NCI-H2171 treated with DMSO at 0.1 percent for 48 hours (cell line): ENCODE results near the gene PARP15.

ENCODE experiments used
- DNase-seq: peaks from one replicate; lab custom pipeline; 2025; lab: John Stamatoyannopoulos, UW

The PARP15 gene

DNA sequence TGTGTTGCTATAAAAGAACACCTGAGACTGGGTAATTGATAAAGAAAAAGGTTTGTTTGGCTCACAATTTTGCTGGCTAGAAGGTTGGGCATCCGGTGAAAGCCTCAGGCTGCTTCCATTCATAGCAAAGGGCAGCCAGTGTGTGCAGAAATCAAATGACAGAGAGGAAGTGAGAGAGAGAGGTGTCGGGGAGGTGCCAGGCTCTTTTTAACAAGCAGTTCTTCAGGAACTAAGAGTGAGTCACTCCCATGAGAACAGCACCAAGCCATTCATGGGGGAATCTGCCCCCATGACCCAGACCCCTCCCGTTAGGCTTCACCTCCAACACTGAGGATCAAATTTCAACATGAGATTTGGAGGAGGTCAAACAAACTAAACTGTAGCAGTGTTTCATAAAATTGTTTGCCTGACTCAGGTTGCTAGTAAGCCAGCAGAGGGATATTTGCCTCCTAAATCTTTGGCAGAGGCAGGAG lies 4.5 kb upstream of the PARP15 start:
- DNase-seq: no peak

DNA sequence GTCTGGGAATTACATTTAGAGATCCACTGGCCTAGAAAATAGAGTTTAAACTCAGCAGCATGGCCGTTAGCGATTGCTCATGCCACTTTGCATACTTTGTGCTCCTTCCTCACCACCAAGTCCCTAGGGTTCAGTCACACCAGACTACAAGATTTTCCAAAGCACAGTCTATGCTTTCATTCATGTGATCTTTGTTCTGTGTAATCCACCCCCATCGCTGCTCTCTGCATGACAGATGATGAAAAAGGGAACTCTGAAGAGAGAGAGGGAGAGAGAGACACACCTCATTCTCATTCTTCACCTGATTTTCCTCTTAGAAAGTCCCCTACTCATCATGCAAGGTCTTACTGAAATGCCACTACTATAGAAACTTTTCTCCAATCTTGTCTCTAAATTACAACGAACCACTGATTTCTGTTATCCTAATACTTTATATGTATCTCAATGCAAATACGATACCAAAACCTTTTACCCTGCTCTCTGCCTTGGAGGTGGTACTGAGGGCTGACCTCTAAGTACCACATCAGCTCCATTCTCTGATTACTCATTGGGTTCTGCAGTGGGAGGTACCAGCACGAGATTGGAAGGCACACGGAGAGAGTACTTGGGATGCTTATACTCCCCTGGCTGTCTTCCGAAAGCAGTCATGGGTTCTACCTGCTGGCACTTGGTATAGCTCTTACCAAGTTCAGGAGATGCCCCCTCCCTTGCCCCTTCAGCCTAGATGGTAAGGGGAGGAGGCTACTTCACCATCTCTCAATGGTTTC lies 1.1 kb upstream of the PARP15 start:
- DNase-seq: no peak

DNA sequence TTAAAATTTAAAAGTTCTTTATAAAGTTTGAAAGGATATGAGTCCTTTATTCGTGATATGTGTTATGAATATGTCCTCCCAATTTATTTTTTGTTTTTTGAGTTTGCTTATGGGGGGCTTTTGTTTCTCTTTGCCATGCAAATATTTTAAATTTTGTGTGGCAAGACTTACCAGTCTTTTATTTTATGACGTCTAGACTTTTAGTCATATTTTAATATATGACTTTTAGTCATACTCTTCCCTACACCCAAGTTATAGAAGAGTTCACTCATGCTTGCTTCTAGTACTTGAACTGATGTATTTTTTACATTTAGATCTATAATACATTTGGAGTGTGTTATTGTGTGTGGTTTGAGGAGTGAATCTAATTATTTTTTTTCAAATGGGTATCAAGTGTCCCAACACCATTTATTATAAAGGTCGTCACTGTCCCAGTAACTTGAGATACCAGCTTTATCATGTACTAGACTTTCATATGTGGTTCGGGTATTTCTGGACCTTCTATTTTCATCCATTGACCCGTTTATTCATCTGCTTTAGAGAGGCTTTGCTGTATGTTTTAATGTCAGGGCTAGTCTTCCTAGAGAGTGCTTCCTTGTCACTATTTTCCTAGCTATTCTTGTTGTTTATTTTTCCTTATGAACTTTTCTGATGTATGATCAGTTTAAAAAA lies 755 bp downstream of the PARP15 start:
- DNase-seq: no peak

DNA sequence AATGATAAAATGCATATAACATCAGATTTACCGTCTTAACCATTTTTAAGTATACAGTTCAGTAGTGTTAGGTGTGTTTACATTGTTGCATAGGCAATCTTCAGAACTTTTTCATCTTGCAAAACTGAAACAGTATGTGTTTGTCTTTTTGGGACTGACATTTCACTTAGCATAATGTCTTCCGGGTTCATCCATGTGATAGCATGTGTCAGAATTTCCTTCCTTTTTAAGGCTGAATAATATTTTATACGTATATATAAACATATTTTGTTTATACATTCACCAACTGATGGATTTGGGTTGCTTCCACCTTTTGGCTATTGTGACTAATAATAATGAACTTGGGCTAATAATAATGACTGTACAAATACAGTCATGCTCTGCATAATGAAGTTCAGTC lies 3.0 kb downstream of the PARP15 start:
- no peak for DNase-seq

DNA sequence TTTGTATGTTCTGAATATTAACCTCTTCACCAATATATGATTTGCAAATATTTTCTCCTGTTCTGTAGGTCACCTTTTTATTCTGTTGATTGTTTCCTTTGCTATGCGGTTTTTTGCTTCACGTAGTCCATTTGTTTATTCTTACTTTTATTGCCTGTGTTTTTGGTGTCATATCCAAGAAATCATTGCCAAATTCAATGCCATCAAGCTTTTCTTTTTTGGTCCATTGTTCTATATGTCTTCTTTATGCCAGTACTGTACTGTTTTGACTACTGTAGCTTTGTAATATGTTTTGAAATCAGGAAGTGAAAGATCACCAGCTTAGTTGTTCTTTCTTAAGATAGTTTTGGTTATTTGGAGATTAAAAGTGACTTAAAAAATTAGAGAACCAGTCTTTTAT lies 4.2 kb downstream of the PARP15 start:
- no peak for DNase-seq

DNA sequence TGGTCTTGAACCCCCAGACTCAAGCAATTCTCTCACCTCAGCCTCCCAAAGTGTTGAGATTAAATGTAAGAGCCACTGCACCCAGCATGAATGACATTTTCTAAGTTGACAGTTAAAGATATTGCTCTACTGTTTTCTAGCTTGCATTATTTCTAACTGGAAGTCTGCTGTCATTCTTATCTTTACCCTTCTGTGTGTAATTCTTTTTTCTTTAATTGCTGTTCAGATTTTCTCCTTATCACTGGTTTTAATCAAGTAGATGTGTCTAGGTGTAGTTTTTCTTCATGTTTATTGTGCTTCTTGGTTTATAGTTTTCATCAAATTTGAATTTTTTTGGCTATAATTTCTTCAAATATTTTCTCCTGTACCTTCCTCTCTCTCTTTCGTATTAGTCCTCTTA lies 4.9 kb downstream of the PARP15 start:
- DNase-seq: no peak

DNA sequence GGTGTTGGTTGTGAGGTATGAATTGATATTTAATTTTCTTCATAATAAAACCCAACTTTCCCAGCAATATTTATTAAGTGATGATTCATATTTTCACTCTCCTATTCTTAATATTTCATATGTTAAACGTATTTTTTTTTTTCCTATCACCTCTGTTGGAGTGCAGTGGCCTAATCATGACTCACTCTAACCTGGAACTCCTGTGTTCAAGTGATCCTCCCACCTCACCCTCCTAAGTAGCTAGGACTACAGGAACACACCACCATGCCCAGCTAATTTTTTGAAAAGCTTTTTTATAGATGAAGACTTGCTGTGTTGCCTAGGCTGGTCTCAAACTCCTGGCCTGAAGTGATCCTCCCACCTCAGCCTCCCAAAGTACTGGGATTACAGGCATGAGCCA lies 8.6 kb downstream of the PARP15 start:
- DNase-seq: no peak

DNA sequence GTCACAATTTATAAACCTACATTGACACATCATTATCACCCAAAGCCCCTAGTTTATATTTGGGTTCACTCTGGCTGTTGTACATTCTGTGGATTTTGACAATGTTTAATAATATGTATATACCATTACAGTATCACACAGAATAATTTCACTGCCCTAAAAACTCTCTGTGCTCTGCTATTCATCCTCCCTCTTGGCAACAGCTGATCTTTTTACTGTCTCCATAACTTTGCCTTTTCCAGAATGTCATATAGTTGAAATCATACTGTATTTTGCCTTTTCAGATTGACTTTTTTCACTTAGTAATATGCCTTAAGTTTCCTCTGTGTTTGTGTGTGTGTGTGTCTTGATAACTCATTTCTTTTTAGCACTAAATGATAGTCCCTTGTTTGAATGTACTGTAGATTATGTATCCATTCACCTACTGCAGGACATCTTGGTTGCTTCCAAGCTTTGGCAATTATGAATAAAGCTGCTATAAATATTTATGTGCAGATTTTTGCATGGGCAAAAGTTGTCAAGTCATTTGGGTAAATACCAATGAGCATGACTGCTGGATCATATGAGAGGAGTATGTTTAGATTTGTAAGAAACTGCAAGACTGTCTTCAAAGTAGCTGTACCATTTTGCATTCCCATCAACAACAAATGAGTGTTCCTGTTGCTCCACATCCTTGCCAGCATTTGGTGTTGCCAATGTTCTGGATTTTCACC lies 9.5 kb downstream of the PARP15 start:
- no peak for DNase-seq

DNA sequence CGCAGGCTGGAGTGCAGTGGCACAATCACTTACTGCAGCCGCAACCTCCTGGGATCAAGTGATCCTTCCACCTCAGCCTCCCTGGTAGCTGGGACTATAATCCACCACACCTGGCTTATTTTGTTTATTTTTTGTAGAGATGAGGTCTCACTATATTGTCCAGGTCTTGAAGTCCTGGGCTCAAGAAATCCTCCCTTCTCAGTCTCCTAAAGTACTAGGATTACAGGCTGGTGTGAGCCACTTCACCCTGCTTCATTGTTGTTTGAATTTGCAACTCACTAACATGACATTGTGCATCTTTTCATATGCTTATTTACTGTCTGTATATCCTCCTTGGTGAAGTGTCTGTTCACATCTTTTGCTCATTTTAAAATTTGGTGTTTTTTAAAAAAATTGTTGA lies 10.1 kb downstream of the PARP15 start:
- no peak for DNase-seq

DNA sequence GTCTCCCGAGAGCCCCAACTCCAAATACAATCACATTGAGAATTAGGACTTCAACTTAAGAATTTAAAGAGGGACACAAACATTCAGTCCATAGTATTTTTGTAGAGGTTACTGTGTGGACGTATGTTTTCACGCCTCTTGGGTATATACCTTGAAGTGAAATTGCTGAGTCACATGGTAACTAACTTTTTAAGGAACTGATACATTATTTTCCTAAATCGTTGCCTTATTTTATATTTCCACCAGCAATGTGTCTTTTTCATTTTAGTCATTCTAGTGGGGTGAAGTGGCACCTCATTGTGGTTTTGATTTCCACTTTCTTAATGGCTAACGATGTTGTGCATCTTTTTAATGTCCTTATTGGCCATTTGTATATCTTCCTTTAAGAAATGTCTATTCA lies 11.8 kb downstream of the PARP15 start:
- DNase-seq: no peak

DNA sequence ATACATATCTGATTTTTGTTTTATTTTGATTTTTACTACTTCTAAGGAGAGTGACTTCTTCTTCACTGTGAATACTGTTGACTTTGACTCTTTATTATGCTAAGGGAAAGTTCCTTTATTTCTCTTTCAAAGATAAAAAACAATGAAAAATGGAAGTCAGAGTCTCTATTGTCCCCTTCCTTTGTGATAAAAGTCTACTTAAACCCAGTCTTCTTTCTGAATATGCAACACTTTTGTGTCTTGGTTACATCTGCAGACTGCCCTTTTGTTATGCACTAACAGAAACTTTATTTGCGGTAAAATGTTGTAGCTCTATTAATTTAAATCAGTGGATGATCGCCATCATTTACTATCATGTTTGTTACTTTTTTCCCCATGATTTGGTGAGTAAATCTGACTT lies 13.2 kb downstream of the PARP15 start:
- DNase-seq: no peak

DNA sequence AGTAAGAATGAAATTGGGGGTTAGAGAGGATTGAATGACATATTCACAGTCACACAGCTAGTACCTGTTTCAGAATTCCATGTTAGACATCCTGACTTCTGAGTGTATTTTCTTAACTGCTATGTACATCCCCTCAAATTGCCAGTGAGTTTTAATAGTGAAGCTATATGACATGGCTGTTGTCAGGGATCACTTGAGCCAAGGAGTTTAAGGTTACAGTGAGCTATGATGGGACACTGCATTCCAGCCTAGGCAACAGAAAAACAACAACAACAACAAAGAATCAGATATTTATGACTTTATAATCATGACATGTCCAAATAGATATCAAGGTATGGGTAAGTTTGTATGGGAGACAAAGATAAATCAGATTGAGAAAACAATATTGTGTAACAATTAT lies 16.6 kb downstream of the PARP15 start:
- no peak for DNase-seq

DNA sequence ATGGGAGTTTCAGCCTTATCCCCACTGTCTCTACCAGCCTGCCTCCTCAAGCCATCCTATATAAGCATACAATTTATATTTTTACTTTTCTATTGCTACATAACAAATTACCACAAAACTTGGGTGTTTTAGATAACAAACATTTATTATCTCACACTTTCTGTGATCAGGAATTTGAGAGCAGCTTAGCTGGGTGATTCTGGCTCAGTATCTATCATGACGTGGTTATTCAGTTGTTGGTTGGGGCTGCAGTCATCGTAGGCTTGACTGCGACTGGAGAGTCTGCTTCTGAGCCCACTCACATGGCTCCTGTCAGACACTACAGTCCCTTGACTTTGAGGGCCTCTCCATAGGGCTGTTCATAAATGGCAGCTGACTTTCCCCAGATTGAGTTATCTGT lies 20.7 kb downstream of the PARP15 start:
- DNase-seq: no peak

DNA sequence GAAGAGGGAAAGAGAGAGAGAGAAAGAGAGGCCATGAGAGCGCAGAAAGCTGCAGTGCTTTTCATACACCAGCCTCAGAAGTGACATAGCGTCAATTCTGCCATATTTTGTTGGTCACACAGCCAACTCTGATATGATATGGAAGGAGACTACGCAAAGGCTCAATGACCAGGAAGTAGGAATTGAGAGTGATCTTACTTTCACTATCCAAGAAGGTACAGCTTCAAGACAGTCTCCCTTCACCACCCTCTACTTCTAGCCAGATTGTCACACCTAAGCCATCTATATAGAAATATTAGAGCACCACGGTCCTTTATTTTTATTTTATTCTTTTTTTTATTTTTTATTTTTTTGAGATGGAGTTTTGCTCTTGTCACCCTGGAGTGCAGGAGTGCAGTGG lies 21.1 kb downstream of the PARP15 start:
- no peak for DNase-seq

DNA sequence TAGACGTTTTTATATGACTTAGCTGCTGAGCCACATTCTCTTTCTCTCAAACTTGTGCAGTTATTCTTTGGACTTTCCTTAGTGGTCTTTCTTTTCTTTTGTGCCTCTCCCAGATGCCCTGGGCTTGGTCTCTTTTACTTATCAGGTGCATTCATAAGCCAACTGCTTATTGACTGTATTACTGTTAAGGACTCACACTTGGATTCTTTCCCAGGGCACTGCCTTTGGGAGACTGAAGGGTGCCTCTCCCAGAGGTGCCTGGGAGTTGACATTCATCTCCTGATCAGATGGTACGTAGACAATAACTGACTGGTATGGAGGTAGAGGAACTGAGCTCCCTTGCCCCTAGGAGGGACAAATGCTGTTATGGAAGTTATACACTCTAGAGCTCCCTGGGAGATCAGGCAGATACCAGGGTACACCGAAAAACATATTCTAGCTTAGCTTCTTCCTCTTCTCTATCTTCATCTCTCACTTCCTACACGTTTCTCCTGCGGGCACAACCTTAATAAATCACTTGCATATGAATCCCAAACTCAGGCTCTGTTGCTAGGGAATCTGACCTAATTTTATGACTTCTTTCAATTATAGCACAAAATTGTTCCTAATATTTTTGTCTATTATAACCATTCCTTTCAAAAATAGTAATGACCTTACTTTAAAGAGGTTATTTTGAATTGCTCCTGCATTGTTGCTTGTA lies 24.7 kb downstream of the PARP15 start:
- DNase-seq: no peak

DNA sequence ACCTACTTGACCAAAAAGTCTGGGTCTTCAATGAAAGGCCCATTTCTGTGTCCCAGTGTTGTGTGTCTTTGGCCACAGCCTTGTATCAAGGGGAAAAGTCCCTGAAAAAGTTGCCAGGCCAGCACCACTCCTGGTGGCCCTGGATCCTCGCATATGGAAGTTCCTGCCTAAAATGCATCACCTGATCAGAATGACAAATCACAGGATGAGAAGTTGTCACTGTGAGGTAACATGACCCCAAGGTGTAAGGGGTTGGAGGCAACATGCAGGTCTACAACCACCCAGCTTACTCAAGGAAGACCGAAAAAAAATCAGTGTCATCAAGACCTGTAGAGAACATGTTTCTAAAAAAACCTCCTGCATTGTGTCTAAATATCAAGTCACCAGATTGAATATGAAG lies 25.6 kb downstream of the PARP15 start:
- no peak for DNase-seq

DNA sequence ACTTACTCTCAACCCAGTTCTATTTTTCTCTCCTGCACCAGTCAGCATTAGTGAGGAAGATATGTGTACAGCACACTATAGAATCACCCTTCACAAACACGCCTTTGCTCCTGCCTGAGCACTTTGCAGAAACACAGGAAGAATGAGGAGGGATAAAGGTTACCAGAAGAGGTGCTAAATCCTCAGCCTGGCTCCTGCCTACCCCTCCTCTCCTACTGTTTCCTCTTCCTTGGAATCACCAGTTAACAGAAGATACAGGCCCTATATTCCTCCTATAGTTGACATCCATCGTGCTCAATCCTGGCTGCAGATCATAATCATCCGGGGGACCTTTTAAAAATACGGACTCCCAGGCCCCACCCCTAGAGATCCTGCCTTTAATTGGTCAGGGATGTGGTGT lies 28.9 kb downstream of the PARP15 start:
- no peak for DNase-seq

DNA sequence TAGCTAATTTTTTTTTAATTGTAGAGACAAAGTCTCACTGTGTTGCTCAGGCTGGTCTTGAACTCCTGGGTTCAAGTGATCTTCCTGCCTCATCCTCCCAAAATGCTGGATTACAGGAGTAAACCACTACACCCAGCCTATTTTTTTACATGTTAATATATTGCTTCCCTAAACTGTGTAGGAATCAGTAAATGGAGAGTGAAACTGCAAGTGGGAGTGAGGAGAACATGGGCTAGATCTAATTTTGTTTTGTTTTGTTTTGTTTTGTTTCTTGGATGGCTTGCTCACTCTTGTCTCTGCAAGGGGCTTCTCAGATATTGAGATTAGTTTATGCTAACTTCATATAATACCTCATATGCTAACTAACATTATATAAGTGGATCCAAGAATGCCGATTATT lies 31.5 kb downstream of the PARP15 start:
- DNase-seq: no peak

DNA sequence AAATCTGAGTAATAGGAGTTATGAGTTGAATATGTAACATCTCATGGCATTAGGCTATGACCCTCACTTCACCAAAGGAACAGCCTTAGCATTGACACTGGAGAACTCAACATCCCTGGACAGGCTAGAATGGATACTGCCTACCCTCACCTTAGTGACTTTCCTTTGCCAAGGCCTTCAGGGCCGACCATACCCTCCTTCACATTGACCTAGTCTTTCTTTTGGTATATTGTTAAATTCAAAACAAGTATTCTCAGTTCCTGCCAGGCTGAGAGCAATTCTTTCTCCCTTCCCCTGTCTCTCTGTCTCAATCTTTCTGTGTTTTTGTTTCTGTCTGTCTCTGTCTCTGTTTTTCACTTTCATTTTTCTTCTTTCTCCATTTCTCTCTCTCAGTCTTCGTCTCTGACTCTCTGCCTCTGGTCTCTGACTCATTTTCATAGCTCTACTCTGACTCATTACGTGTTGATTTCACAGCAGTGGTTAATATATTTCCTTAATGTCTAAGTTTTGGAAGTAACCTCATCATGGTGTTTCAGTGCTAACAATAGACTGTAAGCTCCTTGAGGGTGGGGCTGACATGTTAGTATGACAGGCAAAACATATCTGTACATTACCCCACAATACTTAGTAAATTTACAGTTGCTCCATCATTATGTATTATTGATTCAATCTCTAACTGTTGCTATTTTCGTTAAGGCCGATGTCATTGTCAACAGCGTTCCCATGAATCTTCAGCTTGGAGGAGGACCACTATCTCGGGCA lies 32.5 kb downstream of the PARP15 start:
- no peak for DNase-seq

DNA sequence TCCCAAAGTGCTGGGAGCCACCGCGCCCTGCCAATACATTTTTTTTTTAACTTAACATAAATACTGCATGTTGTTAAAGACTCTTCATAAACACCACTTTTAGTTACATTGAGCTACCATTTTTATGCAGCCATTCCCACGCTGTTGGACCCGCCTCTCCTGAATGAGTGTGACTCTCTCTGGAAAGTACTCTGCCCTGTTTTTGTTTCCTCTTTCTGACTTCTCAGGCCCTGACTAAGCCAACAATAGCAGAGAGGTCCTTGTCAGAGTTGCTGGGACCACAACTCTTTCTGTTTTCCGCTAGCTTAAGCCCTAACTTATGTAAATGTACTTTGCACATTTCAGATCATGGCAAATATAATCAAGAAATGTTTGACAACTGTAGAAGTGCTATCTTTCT lies 35.2 kb downstream of the PARP15 start:
- no peak for DNase-seq

DNA sequence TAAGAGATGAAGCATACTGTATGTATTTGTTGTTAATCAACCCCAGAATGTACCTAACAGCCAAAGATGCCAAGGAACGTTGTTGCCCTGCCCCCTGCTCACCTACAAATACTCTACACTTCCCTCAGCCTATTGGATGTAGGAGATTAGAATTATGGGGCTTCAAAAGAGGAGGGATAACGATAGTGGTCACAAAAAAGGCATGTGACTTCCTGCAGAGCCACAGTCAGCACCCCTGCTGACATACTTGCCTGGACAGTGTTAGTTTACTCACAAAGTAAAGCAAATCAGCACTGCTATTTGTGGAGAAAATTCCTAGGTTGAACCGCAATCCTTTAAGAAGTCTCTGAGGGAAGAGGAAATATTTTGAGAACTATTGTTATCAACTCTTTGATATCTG lies 37.9 kb downstream of the PARP15 start:
- DNase-seq: no peak

DNA sequence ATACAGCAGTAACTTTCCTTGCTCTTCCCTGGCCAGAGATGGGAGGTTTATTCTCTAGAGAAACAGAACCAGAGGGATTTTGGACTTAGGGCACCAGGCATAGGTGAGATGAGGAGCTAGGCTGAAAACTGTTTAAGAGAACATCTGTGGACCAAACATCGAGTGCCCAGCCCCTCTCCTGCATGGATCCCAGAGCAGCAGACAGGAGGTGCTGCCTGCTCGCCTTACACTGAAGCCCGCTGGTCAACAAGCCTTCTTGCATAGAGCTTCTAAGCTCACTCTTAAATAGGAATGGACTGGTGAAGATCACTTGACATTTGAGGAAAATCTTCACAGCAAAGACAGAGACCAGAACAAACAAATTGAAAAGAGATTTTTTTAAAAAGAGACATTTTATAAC lies 41.2 kb downstream of the PARP15 start:
- no peak for DNase-seq
